GM19438 (cell line): ENCODE measurements around the gene IL17RB.

Experiments used
- ATAC-seq: cut with Tn5 transposase; IDR thresholded peaks from one replicate; pipeline ENCODE4 v1.9.1; 2021; ENCODE audit warnings: low read depth; ENCODE audit not compliant: unreplicated experiment

The IL17RB gene

DNA sequence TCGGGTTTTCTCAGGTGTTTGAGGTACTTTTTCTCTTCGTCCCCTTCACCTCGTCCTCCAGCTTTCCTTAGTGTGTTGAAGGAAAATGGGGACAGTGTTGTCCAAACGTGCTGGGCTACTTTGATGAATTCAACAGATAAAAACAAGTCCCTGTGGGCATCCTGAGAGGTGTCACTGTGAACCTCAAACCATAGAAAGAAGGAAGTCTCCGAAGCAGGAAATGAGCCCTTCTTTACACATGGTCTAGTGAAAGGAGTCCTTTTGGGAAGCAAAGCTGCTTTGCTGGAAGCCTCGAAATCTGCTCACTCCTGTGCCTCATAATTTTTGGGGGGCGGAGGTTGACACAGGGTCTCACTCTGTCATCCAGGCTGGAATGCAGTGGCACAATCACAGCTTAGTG is 10.6 kb downstream of the IL17RB start:
- ATAC-seq, result no peak

GRCh38 chr3:53858096-53858741 is 11.9 kb downstream of the IL17RB start:
- no peak for ATAC-seq

GRCh38 chr3:53859178-53859577 is 12.8 kb downstream of the IL17RB start:
- ATAC-seq, result no peak

DNA sequence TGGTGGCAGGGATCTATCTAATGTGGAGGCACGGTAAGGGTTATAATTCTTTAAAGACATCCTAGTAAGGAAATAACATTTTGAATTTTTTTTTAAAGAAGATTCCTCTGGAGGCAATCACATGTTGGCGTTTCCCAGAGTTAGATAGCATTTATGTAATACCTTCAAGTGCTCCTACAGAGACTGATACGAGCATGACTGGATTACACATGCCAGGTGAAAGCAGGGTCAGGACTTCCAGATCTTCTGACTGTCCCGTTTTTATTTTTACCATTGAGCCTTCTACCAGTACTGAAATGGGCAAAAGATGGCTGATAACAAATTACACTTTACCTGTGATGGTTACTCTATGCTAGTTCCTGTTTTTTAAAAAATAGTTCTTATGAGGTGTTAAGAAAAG is 13.8 kb downstream of the IL17RB start:
- no peak for ATAC-seq

DNA sequence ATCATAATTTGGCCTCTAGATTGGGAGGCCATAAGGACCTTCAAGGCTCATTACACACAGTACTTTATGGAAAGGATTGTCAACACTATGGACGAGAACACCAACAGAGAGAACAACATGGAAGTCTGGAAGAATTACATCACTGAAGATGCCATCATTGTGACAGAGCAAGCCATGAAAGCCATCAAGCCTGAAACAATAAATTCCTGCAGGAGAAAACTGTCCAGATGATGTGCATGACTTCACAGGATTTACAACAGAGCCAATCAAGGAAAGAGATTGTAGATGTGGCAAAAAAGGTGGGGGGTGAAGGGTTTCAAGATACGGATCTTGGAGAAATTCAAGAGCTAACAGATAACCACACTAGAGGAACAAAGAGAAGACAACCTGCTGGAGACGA is 15.9 kb downstream of the IL17RB start:
- ATAC-seq, result no peak

- no peak for ATAC-seq
These were observed 16.8 kb downstream of the IL17RB start for GRCh38 chr3:53863145-53863544.

DNA sequence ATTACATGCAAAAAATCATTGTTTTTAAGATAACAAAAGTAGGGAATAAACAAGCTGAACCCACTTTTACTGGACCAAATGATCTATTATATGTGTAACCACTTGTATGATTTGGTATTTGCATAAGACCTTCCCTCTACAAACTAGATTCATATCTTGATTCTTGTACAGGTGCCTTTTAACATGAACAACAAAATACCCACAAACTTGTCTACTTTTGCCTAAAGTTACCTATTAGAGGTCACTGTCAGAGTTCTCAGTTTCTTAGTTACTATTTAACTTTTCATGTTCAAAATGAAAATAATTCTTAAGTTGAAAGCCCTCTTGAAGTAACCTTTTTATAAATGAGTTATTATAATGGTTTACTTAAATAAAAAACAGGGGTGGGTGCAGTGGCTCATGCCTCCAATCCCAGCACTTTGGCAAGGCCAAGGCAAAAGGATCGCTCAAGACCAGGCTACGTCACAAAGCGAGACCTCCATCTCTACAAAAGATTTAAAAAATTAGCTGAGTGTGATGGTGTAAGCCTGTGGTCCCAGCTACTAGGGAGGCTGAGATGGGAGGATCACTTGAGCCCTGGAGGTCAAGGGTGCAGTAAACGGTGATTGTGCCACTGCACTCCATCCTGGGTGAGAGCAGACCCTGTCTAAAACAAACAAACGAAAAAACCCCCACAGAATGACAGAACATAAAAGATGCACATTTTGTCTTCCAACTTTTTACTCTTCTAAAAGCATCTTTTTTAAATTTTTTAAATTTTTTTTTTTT is 19.5 kb downstream of the IL17RB start:
- ATAC-seq, result peak; percentile 72

DNA sequence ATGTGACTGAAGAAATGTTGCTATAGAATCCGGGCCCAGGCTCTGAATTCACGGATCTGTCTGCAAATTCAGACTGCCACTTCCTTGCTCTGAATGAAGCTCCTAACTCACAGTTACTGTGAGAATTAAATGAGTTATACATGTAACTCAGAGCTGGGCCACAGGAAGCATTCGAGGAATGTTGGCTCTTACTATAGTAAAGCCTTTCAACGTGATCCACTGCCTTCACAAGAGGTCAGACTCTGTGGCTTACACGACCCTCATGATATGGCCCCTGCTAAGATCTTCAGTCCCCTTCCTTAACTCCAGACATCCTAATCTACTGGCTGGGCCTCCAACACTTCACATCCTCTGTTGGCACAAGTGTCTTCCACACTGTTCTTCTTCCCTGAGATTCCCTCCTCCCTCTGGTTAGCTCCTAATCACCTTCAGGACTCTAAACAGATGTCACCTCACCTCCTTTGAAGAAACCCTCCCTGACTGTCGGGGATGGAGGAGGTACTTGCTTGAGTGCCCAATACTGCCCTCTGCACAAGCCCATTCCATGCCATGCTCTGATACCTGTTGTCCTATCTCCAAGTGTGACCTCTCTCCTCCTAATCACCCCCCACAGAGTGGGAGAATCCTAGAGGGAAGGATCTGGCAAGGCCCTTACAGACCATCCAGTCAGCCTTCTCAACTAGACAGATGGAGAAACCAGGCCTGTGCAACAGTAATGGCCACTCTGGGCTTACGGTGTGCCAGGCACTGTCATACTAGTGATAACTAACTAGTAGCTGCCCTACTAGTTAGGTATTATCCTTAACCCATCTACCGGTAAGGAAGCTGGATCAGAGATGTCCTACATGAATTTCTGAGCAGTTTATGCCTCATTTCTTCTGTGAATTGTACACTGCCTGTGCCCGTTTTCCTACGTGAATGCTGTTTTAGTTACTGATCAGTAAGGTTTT is 34.3 kb downstream of the IL17RB start:
- no peak for ATAC-seq

- ATAC-seq, result peak; percentile 86
These were observed 35.6 kb downstream of the IL17RB start, which contains the start of gene ACTR8 for GRCh38 chr3:53881691-53882593. Gene ACTR8, minus strand, starts transcription at chr3:53882152. Its CDS starts 51 bp downstream, at chr3:53882101.

DNA sequence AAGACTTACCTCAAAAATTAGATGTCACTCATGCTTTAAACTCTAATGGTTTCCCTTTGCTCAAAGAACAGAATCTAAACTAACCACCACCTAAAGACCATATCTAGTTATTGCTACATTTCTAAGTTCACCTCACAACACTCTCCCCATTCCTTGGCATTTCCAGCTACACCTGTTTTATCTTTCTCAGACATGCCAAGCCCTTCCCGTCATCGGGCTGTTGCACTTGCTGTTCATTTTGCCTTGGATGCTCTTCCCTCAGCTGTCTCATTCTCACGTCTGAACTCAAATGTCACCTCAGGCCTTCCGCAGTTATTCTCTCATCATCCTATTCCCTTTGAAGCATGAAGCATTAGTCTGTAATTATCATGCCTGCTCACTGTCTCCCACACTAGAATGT is 36.6 kb downstream of the IL17RB start:
- ATAC-seq, result no peak

DNA sequence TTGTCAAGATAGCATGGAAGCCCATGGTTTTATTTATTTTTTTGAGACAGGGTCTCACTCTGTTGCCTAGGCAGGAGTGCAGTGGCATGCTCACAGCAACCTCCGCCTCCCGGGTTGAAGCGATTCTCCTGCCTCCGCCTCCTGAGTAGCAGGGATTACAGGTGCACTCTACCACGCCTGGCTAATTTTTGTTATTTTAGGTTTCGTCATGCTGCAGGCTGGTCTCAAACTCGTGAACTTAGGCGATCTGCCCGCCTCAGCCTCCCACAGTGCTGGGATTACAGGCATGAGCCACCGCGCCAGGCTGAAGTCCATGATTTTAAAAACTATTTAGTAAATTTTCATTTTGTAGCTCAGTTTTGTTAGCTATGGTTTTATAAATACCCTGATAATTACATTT is 38.3 kb downstream of the IL17RB start:
- ATAC-seq, result no peak

DNA sequence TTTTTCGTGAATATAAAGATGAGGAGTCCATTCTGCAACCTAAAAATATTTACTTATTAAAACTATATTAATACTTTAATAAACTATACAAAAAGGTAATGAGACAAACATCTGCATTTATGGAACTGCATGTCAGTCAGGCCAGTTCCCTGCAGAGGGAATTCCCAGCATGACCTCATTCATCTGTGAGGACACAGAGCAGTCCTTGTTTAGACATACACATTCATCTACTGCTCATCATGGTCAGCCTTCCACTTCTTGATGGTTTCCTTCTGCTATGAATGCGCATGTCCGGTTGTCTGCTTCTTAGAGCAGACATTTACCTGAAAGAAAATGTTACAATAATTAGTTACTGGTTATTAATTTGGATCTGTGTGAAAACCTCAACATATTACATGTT is 38.9 kb downstream of the IL17RB start:
- no peak for ATAC-seq

GRCh38 chr3:53887446-53887845 is 41.1 kb downstream of the IL17RB start:
- no peak for ATAC-seq

GRCh38 chr3:53888232-53888631 is 41.9 kb downstream of the IL17RB start:
- no peak for ATAC-seq

DNA sequence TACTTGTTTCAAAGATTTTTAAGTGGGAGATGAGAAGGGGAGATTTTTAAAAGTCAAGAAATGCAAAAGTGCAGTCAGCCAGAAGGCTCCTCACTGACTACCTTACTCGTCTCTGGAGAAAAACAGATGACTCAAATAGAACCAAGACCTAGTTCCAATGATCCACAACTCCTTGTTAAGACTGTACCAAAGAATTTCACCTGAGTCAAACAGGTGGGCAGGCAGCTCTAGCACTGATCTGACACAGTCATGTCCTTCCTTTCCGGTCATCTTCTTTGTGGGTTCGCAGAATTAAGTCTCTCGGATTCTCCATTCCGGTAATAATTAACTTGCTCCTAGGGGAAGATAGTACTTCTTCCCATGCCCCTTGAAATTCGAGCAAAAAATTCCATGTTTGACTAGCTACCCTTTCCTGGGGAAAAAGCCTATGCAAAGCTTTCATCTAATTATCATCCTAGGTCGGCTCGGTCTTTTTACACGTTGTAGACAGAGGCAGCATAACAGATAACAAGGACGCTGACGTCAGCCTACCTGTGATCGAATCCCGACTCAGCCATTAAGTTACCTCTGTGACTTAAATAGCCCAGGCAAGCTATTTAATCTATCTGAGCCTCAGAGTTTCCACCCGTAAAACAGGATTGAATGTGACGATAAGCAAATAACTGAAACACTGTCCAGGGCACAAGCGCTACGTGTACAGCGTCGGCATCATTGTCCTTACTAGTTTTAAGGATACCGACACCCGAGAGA is 44.5 kb downstream of the IL17RB start:
- no peak for ATAC-seq

- peak; percentile 94 for ATAC-seq
These were observed 45.3 kb downstream of the IL17RB start, which contains the start of gene SELENOK for GRCh38 chr3:53891497-53892285. Gene SELENOK, minus strand, starts transcription at chr3:53891859.

- no peak for ATAC-seq
These were observed 45.9 kb downstream of the IL17RB start for GRCh38 chr3:53892286-53892637.

DNA sequence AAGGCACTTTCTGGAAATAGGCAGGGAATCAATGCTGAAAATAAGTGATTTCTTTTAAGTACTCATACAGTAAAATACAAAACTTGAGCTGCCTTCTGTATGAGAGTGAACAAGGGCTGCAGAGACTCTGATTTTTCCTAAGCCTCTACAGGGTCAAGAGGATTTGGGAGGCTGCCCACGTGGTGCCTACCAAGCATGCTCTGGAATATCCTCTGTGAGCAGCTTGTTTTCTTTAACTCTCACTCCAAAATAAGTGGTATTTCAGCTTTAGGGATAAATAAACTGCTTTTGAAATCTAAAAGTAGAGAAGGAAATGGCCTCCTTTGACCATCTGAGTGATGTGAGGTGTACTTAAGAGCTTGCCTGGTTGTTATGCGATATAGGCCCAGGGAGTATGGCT is 53.4 kb downstream of the IL17RB start:
- ATAC-seq, result no peak
